ENCODE results near the gene CNIH2.

The CNIH2 gene

GRCh38 chr11:66262696-66263095 is 15.3 kb upstream of the CNIH2 start:
- no peak overlapping the region for H2AFZ ChIP-seq (ENCODE audit: low read depth)
- no peak overlapping the region for H3K27ac ChIP-seq
- no peaks in the 10 kb centered on the region for H3K36me3 ChIP-seq (ENCODE audit: insufficient read depth)
- no peak for TF ChIP-seq CTCF (conservative IDR thresholded peaks at IDR 0.05; ENCODE audit: low read depth, low read length)
- peaks cover 9% of the 10 kb centered on the region for H3K4me1 ChIP-seq (ENCODE audit: low read depth, poor library complexity, severe bottlenecking)
- H3K4me3 ChIP-seq (IDR thresholded peaks at IDR 0.05; ENCODE audit: insufficient read depth, low read depth, low read length): no peak overlapping the region
- H3K27me3 ChIP-seq (ENCODE audit: insufficient read depth, low read depth): no peaks in the 10 kb centered on the region
- no peak overlapping the region for H3K9ac ChIP-seq
- peaks cover 9% of the 10 kb centered on the region; the same call in 1 of the 2 replicates for H3K79me2 ChIP-seq (ENCODE audit: insufficient read depth, low read depth)
- no peak overlapping the region for H3K4me2 ChIP-seq
- no peaks in the 10 kb centered on the region for H4K20me1 ChIP-seq (ENCODE audit: insufficient read depth)

GRCh38 chr11:66263231-66263630 is 14.7 kb upstream of the CNIH2 start:
- Histone ChIP-seq H2AFZ (ENCODE audit: low read depth) (no peak overlapping the region), H3K4me1 (ENCODE audit: low read depth, poor library complexity, severe bottlenecking) (peaks cover 9% of the 10 kb centered on the region), H3K27ac (no peak overlapping the region), H4K20me1 (ENCODE audit: insufficient read depth) (no peaks in the 10 kb centered on the region), H3K79me2 (ENCODE audit: insufficient read depth, low read depth) (peaks cover 5% of the 10 kb centered on the region; the same call in 1 of the 2 replicates), H3K27me3 (ENCODE audit: insufficient read depth, low read depth) (no peaks in the 10 kb centered on the region), H3K4me2 (no peak overlapping the region), H3K36me3 (ENCODE audit: insufficient read depth) (no peaks in the 10 kb centered on the region), H3K4me3 (IDR thresholded peaks at IDR 0.05; ENCODE audit: insufficient read depth, low read depth, low read length) (no peak overlapping the region), H3K9ac (no peak overlapping the region)
- no peak for TF ChIP-seq CTCF (conservative IDR thresholded peaks at IDR 0.05; ENCODE audit: low read depth, low read length)

- H3K27me3 ChIP-seq (ENCODE audit: insufficient read depth, low read depth): no peaks in the 10 kb centered on the region
- H4K20me1 ChIP-seq (ENCODE audit: insufficient read depth): no peaks in the 10 kb centered on the region
- peaks cover 9% of the 10 kb centered on the region for H3K4me1 ChIP-seq (ENCODE audit: low read depth, poor library complexity, severe bottlenecking)
- H3K79me2 ChIP-seq (ENCODE audit: insufficient read depth, low read depth): peaks cover 2% of the 10 kb centered on the region; the same call in 1 of the 2 replicates
- no peak overlapping the region for H3K4me2 ChIP-seq
- no peak for TF ChIP-seq CTCF (conservative IDR thresholded peaks at IDR 0.05; ENCODE audit: low read depth, low read length)
- no peak overlapping the region for H3K4me3 ChIP-seq (IDR thresholded peaks at IDR 0.05; ENCODE audit: insufficient read depth, low read depth, low read length)
- no peaks in the 10 kb centered on the region for H3K36me3 ChIP-seq (ENCODE audit: insufficient read depth)
- no peak overlapping the region for H3K9ac ChIP-seq
- no peak overlapping the region for H2AFZ ChIP-seq (ENCODE audit: low read depth)
- no peak overlapping the region for H3K27ac ChIP-seq
These were observed 14.2 kb upstream of the CNIH2 start for GRCh38 chr11:66263785-66264184.

- H3K4me2 ChIP-seq: no peak overlapping the region
- no peak overlapping the region for H3K27ac ChIP-seq
- no peak overlapping the region for H3K4me3 ChIP-seq (IDR thresholded peaks at IDR 0.05; ENCODE audit: insufficient read depth, low read depth, low read length)
These were observed 13.6 kb upstream of the CNIH2 start for GRCh38 chr11:66264383-66264782.

More at GRCh38 chr11:66264383-66264782, 13.6 kb upstream of the CNIH2 start:
- Histone ChIP-seq H3K9ac (no peak overlapping the region), H3K4me1 (ENCODE audit: low read depth, poor library complexity, severe bottlenecking) (peaks cover 5% of the 10 kb centered on the region), H4K20me1 (ENCODE audit: insufficient read depth) (no peaks in the 10 kb centered on the region), H3K36me3 (ENCODE audit: insufficient read depth) (no peaks in the 10 kb centered on the region), H3K27me3 (ENCODE audit: insufficient read depth, low read depth) (no peaks in the 10 kb centered on the region), H2AFZ (ENCODE audit: low read depth) (no peak overlapping the region), H3K79me2 (ENCODE audit: insufficient read depth, low read depth) (peaks cover 7% of the 10 kb centered on the region; the same call in 1 of the 2 replicates)
- TF ChIP-seq CTCF (conservative IDR thresholded peaks at IDR 0.05; ENCODE audit: low read depth, low read length): no peak

All from KMS-11 (cell line).